Immature natural killer cell (primary cell): ENCODE data around the gene NUDT19. TPM values are rescaled to one million over a fixed set of nuclear protein-coding genes. Genes with fewer than 3 reads are reported as not detected.
"Not testable (repeated sequence)": the region's sequence is repeated elsewhere in the genome, so short reads cannot be mapped to it uniquely, and the experiment has no call there.

Experiments
- DNase-seq, 3 donors: peaks; one replicate each; pipeline ENCODE4 v3.0.0; 2022; ENCODE audit warnings: mixed read lengths in 1 of 3
- H3K27ac Mint-ChIP-seq, 6 donors: one replicate each; pipeline ENCODE4 v1.8.0; 2020; ENCODE audit warnings: mixed read lengths in 6 of 6, mild to moderate bottlenecking in 5 of 6, inconsistent platforms in 4 of 6, moderate library complexity in 3 of 6
- H3K27me3 Mint-ChIP-seq, 3 donors: one replicate each; pipeline ENCODE4 v1.8.0; 2020 to 2021; ENCODE audit warnings: low read depth in 3 of 3, mild to moderate bottlenecking in 3 of 3, mixed read lengths in 3 of 3, moderate library complexity in 3 of 3, inconsistent platforms in 1 of 3
- H3K36me3 Mint-ChIP-seq, 3 donors: one replicate each; pipeline ENCODE4 v1.8.0; 2020; ENCODE audit warnings: mixed read lengths in 3 of 3, inconsistent platforms in 2 of 3, mild to moderate bottlenecking in 2 of 3
- H3K4me1 Mint-ChIP-seq, 2 donors: one replicate each; pipeline ENCODE4 v1.8.0; 2020; ENCODE audit warnings: inconsistent platforms in 2 of 2, mild to moderate bottlenecking in 2 of 2, mixed read lengths in 2 of 2, moderate library complexity in 1 of 2
- H3K4me3 Mint-ChIP-seq, 5 donors: one replicate each; pipeline ENCODE4 v1.8.0; 2020; ENCODE audit warnings: mild to moderate bottlenecking in 5 of 5, mixed read lengths in 5 of 5, inconsistent platforms in 3 of 5, moderate library complexity in 3 of 5
- H3K9me3 Mint-ChIP-seq, 6 donors: one replicate each; pipeline ENCODE4 v1.8.0; 2020; ENCODE audit warnings: mild to moderate bottlenecking in 6 of 6, mixed read lengths in 6 of 6, inconsistent platforms in 4 of 6, moderate library complexity in 3 of 6
- polyA plus RNA-seq, 3 donors: library from polyadenylated mRNA; unstranded; fragments of 300-500 nt; fragmentation: Illumina TruSeq; gene quantifications; one replicate each; pipeline ENCODE4 v1.2.3, GENCODE V29; 2021

The NUDT19 gene
- polyA plus RNA-seq, 3 donors from 2014 or later: 3.3 to 3.6 (median 3.4) TPM

- H3K4me1 Mint-ChIP-seq: peaks cover 5 to 7% of the 10 kb centered on the region in 2 donors
These were observed 53.1 kb downstream of the NUDT19 start for GRCh38 chr19:32744555-32745325.

GRCh38 chr19:32745594-32746251 lies 54.1 kb downstream of the NUDT19 start:
- H3K4me3 Mint-ChIP-seq, H3K36me3 Mint-ChIP-seq, H3K27ac Mint-ChIP-seq, H3K9me3 Mint-ChIP-seq, H3K4me1 Mint-ChIP-seq: not testable (repeated sequence)
- peak; percentile 55 to 72 (median 72) for DNase-seq
- peaks cover 2 to 11% (median 5%) of the 10 kb centered on the region in 3 donors for H3K27me3 Mint-ChIP-seq

More at GRCh38 chr19:32744555-32745325, 53.1 kb downstream of the NUDT19 start:
- Mint-ChIP-seq H3K9me3 (no peaks in the 10 kb centered on the region), H3K27me3 (peaks cover 2 to 9% (median 5%) of the 10 kb centered on the region in 3 donors), H3K36me3 (no peaks in the 10 kb centered on the region), H3K4me3 (no peak overlapping the region), H3K27ac (no peak overlapping the region)
- DNase-seq: no peak

GRCh38 chr19:32746631-32747196 lies 55.1 kb downstream of the NUDT19 start:
- not testable (repeated sequence) for H3K9me3 Mint-ChIP-seq, H3K4me1 Mint-ChIP-seq, H3K36me3 Mint-ChIP-seq, H3K27ac Mint-ChIP-seq, H3K27me3 Mint-ChIP-seq, H3K4me3 Mint-ChIP-seq
- DNase-seq: peak; percentile 68 to 82 (median 77)

GRCh38 chr19:32748497-32748896 lies 56.9 kb downstream of the NUDT19 start:
- Mint-ChIP-seq H3K27me3 (peaks cover 4 to 8% (median 5%) of the 10 kb centered on the region in 3 donors), H3K9me3 (no peaks in the 10 kb centered on the region), H3K27ac (peak overlapping the region in 2 of 6 donors; percentile 37 to 57), H3K36me3 (no peaks in the 10 kb centered on the region), H3K4me1 (peaks cover 5 to 7% of the 10 kb centered on the region in 2 donors), H3K4me3 (no peak overlapping the region)
- DNase-seq: no peak

- no peaks in the 10 kb centered on the region for H3K9me3 Mint-ChIP-seq
- H3K27ac Mint-ChIP-seq: no peak overlapping the region
- peaks cover 4 to 8% (median 5%) of the 10 kb centered on the region in 3 donors for H3K27me3 Mint-ChIP-seq
- no peak for DNase-seq
- H3K4me3 Mint-ChIP-seq: no peak overlapping the region
- peaks cover 5 to 7% of the 10 kb centered on the region in 2 donors for H3K4me1 Mint-ChIP-seq
- H3K36me3 Mint-ChIP-seq: no peaks in the 10 kb centered on the region
These were observed 57.3 kb downstream of the NUDT19 start for GRCh38 chr19:32748948-32749347.

GRCh38 chr19:32749361-32749760 lies 57.7 kb downstream of the NUDT19 start:
- Mint-ChIP-seq H3K36me3 (no peaks in the 10 kb centered on the region), H3K4me1 (peaks cover 5 to 7% of the 10 kb centered on the region in 2 donors), H3K27ac (no peak overlapping the region), H3K4me3 (no peak overlapping the region), H3K27me3 (peaks cover 4 to 8% (median 5%) of the 10 kb centered on the region in 3 donors), H3K9me3 (no peaks in the 10 kb centered on the region)
- DNase-seq: no peak

GRCh38 chr19:32750441-32751055 lies 58.9 kb downstream of the NUDT19 start:
- Mint-ChIP-seq H3K27me3 (peaks cover 5 to 8% (median 6%) of the 10 kb centered on the region in 3 donors), H3K4me1 (peaks cover 3 to 5% of the 10 kb centered on the region in 2 donors), H3K27ac (no peak overlapping the region), H3K9me3 (no peaks in the 10 kb centered on the region), H3K36me3 (no peaks in the 10 kb centered on the region), H3K4me3 (no peak overlapping the region)
- no peak for DNase-seq

- H3K4me3 Mint-ChIP-seq: no peak overlapping the region
- no peaks in the 10 kb centered on the region for H3K36me3 Mint-ChIP-seq
- peaks cover 3 to 5% of the 10 kb centered on the region in 2 donors for H3K4me1 Mint-ChIP-seq
- H3K27ac Mint-ChIP-seq: no peak overlapping the region
- peaks cover 5 to 8% (median 6%) of the 10 kb centered on the region in 3 donors for H3K27me3 Mint-ChIP-seq
- DNase-seq: no peak
- H3K9me3 Mint-ChIP-seq: no peaks in the 10 kb centered on the region
These were observed 59.4 kb downstream of the NUDT19 start for GRCh38 chr19:32751066-32751465.

- Mint-ChIP-seq H3K9me3 (no peaks in the 10 kb centered on the region), H3K27me3 (peaks cover 2 to 6% (median 3%) of the 10 kb centered on the region in 3 donors), H3K4me1 (no peaks in the 10 kb centered on the region), H3K36me3 (no peaks in the 10 kb centered on the region), H3K4me3 (no peak overlapping the region), H3K27ac (no peak overlapping the region)
- no peak for DNase-seq
These were observed 65.6 kb downstream of the NUDT19 start for GRCh38 chr19:32757189-32757588.

Other genes with a start within 250 kb of the NUDT19 start
- gene PDCD5, start 110.6 kb upstream of the NUDT19 start, polyA plus RNA-seq: 100 to 1,000 TPM in 1 of 3 donors, 10 to 100 TPM in 2; 89.1 to 128 (median 93.7) TPM
- 10 to 100 TPM; 10.2 to 22.3 (median 13.2) TPM for gene ANKRD27, start 16.6 kb upstream of the NUDT19 start, polyA plus RNA-seq
- gene RGS9BP, start 16.0 kb upstream of the NUDT19 start, polyA plus RNA-seq: under 1 TPM in 2 of 3 donors, not detected in 1; 0.12 to 0.30 TPM
- gene TDRD12, start 27.9 kb downstream of the NUDT19 start, polyA plus RNA-seq: under 1 TPM in 2 of 3 donors, not detected in 1; 0.36 to 0.39 TPM
- not detected for gene SLC7A9, start 177.9 kb downstream of the NUDT19 start, polyA plus RNA-seq